ENCODE data around the gene PCGF3. TPM values are rescaled to one million over a fixed set of nuclear protein-coding genes. Genes with fewer than 3 reads are reported as not detected.

Gene PCGF3
- total RNA-seq, 1 experiment from 2014 or later = 31.5 TPM

DNA sequence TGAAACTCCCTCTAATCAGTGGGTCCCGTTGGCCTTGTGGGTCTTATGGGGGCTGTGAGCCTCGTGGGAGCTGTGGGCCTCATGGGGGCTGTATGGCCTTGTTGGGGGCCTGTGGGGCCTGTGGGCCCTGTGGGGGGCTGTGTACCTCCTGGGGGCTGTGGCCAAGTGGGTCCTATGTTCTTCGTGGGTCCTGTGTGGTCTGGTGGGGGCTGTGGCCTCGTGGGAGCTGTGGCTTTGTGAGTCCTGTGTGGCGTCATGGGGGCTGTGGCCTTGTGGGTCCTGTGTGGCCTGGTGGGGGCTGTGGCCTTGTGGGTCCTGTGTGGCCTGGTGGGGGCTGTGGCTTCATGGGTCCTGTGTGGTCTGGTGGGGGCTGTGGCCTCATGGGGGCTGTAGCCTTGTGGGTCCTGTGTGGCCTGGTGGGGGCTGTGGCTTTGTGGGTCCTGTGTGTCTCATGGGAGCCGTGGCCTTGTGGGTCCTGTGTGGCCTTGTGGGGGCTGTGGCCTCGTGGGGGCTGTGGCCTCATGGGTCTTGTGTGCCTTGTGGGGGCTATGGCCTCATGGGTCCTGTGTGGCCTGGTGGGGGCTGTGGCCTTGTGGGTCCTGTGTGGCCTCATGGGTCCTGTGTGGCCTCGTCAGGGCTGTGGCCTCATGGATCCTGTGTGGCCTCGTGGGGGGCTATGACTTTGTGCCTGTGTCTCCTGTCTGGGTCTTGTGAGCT, 7.4 kb downstream of the PCGF3 start:
- Histone ChIP-seq H2AFZ (ENCODE audit: low read length) (no peak overlapping the region), H3K27me3 (ENCODE audit: low read length) (no peaks in the 10 kb centered on the region), H3K4me3 (ENCODE audit: low read length) (no peak overlapping the region), H3K36me3 (ENCODE audit: low read depth, low read length) (no peaks in the 10 kb centered on the region), H4K20me1 (ENCODE audit: low read length) (no peaks in the 10 kb centered on the region), H3K9me3 (ENCODE audit: low read length) (no peaks in the 10 kb centered on the region), H3K9ac (ENCODE audit: low read length) (no peak overlapping the region), H3F3A (ENCODE audit: low read length, unreplicated experiment) (no peaks in the 10 kb centered on the region), H3K4me1 (ENCODE audit: insufficient read depth, low read length) (no peaks in the 10 kb centered on the region), H3K9me2 (replicated peaks; ENCODE audit: low read length) (no peaks in the 10 kb centered on the region), H3K27ac (ENCODE audit: low read length) (no peak overlapping the region), H3K79me2 (ENCODE audit: low read length) (peaks cover 78% of the 10 kb centered on the region), H3K4me2 (ENCODE audit: low read length) (no peak overlapping the region)
- ChIA-PET POLR2A (ENCODE audit: unreplicated experiment) (no interaction called here), CTCF (no interaction called here)
- no peak for DNase-seq
- intact Hi-C loops (cut with micrococcal nuclease) = no loop called here
- BruUV-seq (replicated peaks) = no TSS peak
- no peak for ATAC-seq
- no peak for TF ChIP-seq EZH2 (IDR thresholded peaks at IDR 0.05; ENCODE audit: low read length, unreplicated experiment)
- no peak for TF ChIP-seq EZH2phosphoT487 (IDR thresholded peaks at IDR 0.05; ENCODE audit: borderline replicate concordance, low read length)
- TF ChIP-seq, protein P1, sequence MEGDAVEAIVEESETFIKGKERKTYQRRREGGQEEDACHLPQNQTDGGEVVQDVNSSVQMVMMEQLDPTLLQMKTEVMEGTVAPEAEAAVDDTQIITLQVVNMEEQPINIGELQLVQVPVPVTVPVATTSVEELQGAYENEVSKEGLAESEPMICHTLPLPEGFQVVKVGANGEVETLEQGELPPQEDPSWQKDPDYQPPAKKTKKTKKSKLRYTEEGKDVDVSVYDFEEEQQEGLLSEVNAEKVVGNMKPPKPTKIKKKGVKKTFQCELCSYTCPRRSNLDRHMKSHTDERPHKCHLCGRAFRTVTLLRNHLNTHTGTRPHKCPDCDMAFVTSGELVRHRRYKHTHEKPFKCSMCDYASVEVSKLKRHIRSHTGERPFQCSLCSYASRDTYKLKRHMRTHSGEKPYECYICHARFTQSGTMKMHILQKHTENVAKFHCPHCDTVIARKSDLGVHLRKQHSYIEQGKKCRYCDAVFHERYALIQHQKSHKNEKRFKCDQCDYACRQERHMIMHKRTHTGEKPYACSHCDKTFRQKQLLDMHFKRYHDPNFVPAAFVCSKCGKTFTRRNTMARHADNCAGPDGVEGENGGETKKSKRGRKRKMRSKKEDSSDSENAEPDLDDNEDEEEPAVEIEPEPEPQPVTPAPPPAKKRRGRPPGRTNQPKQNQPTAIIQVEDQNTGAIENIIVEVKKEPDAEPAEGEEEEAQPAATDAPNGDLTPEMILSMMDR (conservative IDR thresholded peaks at IDR 0.05; ENCODE audit: low read depth, low read length) = no peak

DNA sequence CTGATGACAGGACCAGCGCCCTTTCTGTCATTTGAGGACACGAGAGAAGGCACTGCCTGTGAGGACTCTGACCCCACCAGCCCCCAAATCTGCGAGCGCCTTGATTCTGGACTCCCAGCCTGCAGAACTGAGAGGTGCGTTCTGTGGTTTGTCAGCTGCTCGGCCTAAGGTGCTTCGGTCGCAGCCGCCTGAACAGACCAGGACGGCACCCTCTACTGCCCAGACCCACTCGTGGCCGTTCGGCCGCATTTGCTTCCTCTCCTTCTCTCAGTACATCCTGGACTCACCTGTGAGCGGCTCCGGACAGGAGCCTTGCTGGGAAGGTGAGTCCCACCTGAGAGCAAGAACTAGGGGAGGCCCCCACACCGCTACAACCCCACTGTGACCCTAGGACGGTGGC, 8.5 kb downstream of the PCGF3 start:
- TF ChIP-seq, protein P1 (conservative IDR thresholded peaks at IDR 0.05; ENCODE audit: low read depth, low read length) = no peak
- no peak for TF ChIP-seq EZH2 (IDR thresholded peaks at IDR 0.05; ENCODE audit: low read length, unreplicated experiment)
- no peak for TF ChIP-seq EZH2phosphoT487 (IDR thresholded peaks at IDR 0.05; ENCODE audit: borderline replicate concordance, low read length)
- Histone ChIP-seq H2AFZ (ENCODE audit: low read length) (no peak overlapping the region), H3K79me2 (ENCODE audit: low read length) (peaks cover 78% of the 10 kb centered on the region), H3K9me3 (ENCODE audit: low read length) (no peaks in the 10 kb centered on the region), H3K4me1 (ENCODE audit: insufficient read depth, low read length) (no peaks in the 10 kb centered on the region), H4K20me1 (ENCODE audit: low read length) (no peaks in the 10 kb centered on the region), H3K36me3 (ENCODE audit: low read depth, low read length) (no peaks in the 10 kb centered on the region), H3K9me2 (replicated peaks; ENCODE audit: low read length) (no peaks in the 10 kb centered on the region), H3F3A (ENCODE audit: low read length, unreplicated experiment) (no peaks in the 10 kb centered on the region), H3K9ac (ENCODE audit: low read length) (no peak overlapping the region), H3K4me2 (ENCODE audit: low read length) (no peak overlapping the region), H3K27ac (ENCODE audit: low read length) (no peak overlapping the region), H3K4me3 (ENCODE audit: low read length) (no peak overlapping the region), H3K27me3 (ENCODE audit: low read length) (no peaks in the 10 kb centered on the region)
- intact Hi-C loops (cut with micrococcal nuclease) = no loop called here
- DNase-seq (no peak), ATAC-seq (no peak)
- CTCF ChIA-PET = no interaction called here
- no TSS peak for BruUV-seq (replicated peaks)
- POLR2A ChIA-PET (ENCODE audit: unreplicated experiment) = no interaction called here

DNA sequence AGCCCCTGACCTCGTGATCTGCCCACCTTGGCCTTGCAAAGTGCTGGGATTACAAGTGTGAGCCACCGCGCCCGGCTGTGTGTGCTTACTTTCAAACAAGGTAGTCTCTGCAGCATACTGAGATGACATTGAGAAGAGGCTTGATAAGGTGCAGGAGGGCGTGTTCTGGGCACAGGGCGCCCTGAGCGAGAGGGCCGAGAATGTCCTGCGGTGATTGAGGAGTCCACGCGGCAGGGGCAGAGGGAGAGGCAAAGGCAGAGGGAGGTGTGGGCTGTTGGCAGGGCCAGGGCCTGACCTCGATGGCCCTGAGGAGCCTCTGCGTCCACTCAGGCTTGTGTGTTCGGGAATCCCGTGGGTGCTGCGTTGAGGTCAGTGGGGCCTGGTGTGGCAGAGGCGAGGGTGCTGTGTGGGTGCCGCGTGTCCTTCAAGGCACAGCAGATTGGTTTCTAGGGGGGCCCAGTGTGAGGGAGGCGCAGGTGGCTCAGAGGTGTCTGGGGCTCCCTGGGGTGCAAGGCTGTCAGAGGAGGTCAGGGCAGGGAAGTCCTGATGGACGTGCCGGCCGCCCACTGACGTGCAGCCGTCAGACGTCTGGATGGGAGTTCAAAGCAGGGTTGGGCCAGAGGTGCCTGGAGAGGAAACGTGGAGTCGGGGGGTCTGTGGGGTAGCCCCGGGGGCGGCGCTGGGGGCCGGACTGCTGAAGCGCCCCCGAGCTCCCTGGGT, 12.1 kb downstream of the PCGF3 start:
- Histone ChIP-seq H3K27me3 (ENCODE audit: low read length) (no peaks in the 10 kb centered on the region), H4K20me1 (ENCODE audit: low read length) (no peaks in the 10 kb centered on the region), H3K27ac (ENCODE audit: low read length) (no peak overlapping the region), H2AFZ (ENCODE audit: low read length) (no peak overlapping the region), H3K36me3 (ENCODE audit: low read depth, low read length) (no peaks in the 10 kb centered on the region), H3K9me3 (ENCODE audit: low read length) (no peaks in the 10 kb centered on the region), H3K4me1 (ENCODE audit: insufficient read depth, low read length) (no peaks in the 10 kb centered on the region), H3F3A (ENCODE audit: low read length, unreplicated experiment) (no peaks in the 10 kb centered on the region), H3K4me2 (ENCODE audit: low read length) (no peak overlapping the region), H3K9ac (ENCODE audit: low read length) (no peak overlapping the region), H3K9me2 (replicated peaks; ENCODE audit: low read length) (no peaks in the 10 kb centered on the region), H3K79me2 (ENCODE audit: low read length) (peaks cover 67% of the 10 kb centered on the region), H3K4me3 (ENCODE audit: low read length) (no peak overlapping the region)
- no TSS peak for BruUV-seq (replicated peaks)
- CTCF ChIA-PET = no interaction called here
- TF ChIP-seq EZH2 (IDR thresholded peaks at IDR 0.05; ENCODE audit: low read length, unreplicated experiment) (no peak), EZH2phosphoT487 (IDR thresholded peaks at IDR 0.05; ENCODE audit: borderline replicate concordance, low read length) (no peak)
- TF ChIP-seq, protein P1 (conservative IDR thresholded peaks at IDR 0.05; ENCODE audit: low read depth, low read length) = no peak
- intact Hi-C loops (cut with micrococcal nuclease) = no loop called here
- no peak for ATAC-seq
- POLR2A ChIA-PET (ENCODE audit: unreplicated experiment) = no interaction called here
- DNase-seq = no peak
